Measurements from ENCODE around the gene TROAP. TPM values are rescaled to one million over a fixed set of nuclear protein-coding genes. Genes with fewer than 3 reads are reported as not detected.

The TROAP gene
- total RNA-seq, 1 donor from 2014 or later, result 0.66 TPM

DNA sequence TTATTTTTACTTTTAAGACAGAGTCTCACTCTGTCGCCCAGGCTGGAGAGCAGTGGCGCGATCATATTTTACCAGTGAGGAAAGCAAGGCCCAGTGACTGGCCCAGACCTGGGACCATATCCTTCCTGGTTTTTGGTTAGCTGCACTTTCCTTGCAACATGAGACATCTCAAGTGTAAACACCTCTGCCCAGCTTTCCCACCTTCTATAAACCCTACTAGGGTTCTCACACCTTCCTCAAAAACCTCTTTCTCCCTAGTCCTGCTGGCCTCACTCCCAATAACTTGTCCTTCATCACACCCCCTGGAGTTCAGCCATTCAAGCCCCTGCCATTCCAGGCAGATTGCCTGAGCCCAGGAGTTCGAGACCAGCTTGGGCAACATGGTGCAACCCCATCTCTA lies 38.4 kb upstream of the TROAP start:
- DNase-seq, result no peak
- no peaks in the 10 kb centered on the region for H3K9me3 ChIP-seq (replicated peaks)
- no peaks in the 10 kb centered on the region for H3K4me1 ChIP-seq
- H3K36me3 ChIP-seq, result no peaks in the 10 kb centered on the region
- H3K27me3 ChIP-seq (ENCODE audit: low read depth), result peaks cover 59% of the 10 kb centered on the region
- TF ChIP-seq, protein P1, sequence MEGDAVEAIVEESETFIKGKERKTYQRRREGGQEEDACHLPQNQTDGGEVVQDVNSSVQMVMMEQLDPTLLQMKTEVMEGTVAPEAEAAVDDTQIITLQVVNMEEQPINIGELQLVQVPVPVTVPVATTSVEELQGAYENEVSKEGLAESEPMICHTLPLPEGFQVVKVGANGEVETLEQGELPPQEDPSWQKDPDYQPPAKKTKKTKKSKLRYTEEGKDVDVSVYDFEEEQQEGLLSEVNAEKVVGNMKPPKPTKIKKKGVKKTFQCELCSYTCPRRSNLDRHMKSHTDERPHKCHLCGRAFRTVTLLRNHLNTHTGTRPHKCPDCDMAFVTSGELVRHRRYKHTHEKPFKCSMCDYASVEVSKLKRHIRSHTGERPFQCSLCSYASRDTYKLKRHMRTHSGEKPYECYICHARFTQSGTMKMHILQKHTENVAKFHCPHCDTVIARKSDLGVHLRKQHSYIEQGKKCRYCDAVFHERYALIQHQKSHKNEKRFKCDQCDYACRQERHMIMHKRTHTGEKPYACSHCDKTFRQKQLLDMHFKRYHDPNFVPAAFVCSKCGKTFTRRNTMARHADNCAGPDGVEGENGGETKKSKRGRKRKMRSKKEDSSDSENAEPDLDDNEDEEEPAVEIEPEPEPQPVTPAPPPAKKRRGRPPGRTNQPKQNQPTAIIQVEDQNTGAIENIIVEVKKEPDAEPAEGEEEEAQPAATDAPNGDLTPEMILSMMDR (IDR thresholded peaks at IDR 0.05; ENCODE audit: borderline replicate concordance), result no peak
- intact Hi-C loops (cut with micrococcal nuclease), result no loop called here
- H3K4me3 ChIP-seq, result no peak overlapping the region
- H3K27ac ChIP-seq (replicated peaks), result no peak overlapping the region

DNA sequence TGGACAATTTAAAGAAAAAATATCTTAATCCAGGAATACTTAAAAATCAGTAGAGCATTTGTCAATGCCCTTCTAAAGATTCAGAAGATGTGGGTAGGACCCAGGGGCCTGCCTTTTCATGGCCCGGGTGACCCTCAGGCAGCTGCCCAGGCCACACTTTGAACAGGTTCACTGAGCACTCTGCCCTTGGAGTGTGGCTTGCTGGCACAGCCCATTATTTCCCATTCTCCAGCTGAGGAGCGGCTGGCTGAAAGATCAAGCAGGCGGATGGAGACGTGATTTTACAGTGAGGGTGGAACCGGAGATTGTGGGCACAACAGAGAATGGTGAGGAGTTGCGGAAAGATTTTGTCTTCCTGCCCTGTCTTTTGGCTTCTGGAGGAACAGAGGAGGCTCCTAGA lies 35.2 kb upstream of the TROAP start:
- Histone ChIP-seq H3K4me3 (no peak overlapping the region), H3K4me1 (peaks cover 1% of the 10 kb centered on the region), H3K27me3 (ENCODE audit: low read depth) (peaks cover 67% of the 10 kb centered on the region), H3K36me3 (no peaks in the 10 kb centered on the region), H3K27ac (replicated peaks) (no peak overlapping the region), H3K9me3 (replicated peaks) (no peaks in the 10 kb centered on the region)
- TF ChIP-seq, protein P1 (IDR thresholded peaks at IDR 0.05; ENCODE audit: borderline replicate concordance), result no peak
- DNase-seq, result no peak
- intact Hi-C loops (cut with micrococcal nuclease), result no loop called here

DNA sequence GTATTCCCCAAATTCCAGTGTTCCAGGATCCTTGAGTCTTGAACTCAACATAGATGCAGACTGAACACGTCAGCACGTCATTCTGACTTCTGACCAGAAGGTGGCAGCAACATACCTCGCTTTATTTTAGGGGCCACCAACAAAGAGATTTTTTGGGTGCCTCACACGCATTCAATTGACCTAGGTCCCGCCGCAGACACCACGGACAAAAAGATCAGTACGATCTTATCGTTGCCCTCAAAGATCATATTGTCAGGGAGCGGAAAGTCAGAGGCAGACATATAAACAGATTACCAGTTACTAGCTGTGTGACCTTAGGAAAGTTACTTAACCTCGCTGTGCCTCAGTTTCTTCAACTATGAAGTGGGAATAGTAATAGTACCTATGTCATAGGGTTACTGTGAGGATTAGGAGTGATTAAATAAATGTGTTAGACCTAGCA lies 34.6 kb upstream of the TROAP start:
- Histone ChIP-seq H3K27ac (replicated peaks) (no peak overlapping the region), H3K4me3 (no peak overlapping the region), H3K9me3 (replicated peaks) (no peaks in the 10 kb centered on the region), H3K4me1 (peaks cover 7% of the 10 kb centered on the region), H3K36me3 (no peaks in the 10 kb centered on the region), H3K27me3 (ENCODE audit: low read depth) (peaks cover 66% of the 10 kb centered on the region)
- TF ChIP-seq, protein P1 (IDR thresholded peaks at IDR 0.05; ENCODE audit: borderline replicate concordance), result peak; percentile 87
- intact Hi-C loops (cut with micrococcal nuclease), result no loop called here
- no peak for DNase-seq

DNA sequence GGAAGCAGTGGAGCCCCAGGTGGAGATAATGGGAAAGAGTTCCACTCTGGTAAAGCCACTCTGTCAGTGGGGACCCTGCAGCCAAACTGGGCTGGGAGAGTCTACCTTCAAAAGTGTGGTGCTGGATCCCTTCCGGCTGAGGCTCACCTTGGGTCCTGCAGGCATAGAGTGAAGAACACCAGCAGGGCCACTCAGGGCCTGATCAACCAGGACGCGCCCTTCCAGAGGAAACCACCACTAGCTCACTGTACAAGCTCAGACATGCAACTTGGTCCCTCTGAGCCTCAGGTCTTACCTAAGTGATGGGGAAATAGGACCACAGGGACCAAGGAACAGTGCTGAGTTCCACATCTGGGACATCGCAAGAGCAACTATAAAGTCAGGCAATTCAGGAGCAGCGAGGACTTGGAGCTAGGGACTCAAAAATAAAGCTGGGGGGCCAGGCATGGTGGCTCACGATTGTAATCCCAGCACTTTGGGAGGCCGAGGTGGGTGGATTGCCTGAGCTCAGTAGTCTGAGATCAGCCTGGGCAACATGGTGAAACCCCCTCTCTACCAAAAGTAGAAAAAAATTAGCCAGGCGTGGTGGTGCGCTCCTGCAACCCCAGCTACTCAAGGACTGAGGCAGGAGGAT lies 34.0 kb upstream of the TROAP start:
- Histone ChIP-seq H3K27me3 (ENCODE audit: low read depth) (peaks cover 65% of the 10 kb centered on the region), H3K4me1 (peaks cover 11% of the 10 kb centered on the region), H3K27ac (replicated peaks) (no peak overlapping the region), H3K9me3 (replicated peaks) (no peaks in the 10 kb centered on the region), H3K36me3 (no peaks in the 10 kb centered on the region), H3K4me3 (no peak overlapping the region)
- TF ChIP-seq, protein P1 (IDR thresholded peaks at IDR 0.05; ENCODE audit: borderline replicate concordance), result no peak
- no peak for DNase-seq
- intact Hi-C loops (cut with micrococcal nuclease), result no loop called here

DNA sequence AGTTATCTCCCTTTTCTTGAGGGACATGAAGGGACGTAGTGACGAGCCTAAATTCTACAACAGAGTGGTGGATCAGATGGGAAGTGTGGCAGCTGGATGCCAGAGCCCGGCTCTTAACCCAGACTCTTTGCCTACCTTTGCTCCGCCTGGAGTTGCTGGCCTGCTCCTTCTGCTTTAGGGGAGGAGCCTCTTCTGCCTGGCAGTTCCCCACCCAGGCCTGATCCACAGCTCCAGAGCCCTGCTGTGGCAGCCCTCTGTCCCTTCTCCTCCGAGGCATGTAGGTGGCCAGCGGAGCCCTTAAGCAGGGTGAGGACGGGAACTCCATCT lies 30.4 kb upstream of the TROAP start:
- no peaks in the 10 kb centered on the region for H3K9me3 ChIP-seq (replicated peaks)
- intact Hi-C loops (cut with micrococcal nuclease), result no loop called here
- no peak for DNase-seq
- H3K27me3 ChIP-seq (ENCODE audit: low read depth), result peaks cover 65% of the 10 kb centered on the region
- peak overlapping the region; percentile 17 for H3K27ac ChIP-seq (replicated peaks)
- H3K4me3 ChIP-seq, result peak overlapping the region; percentile 22
- H3K36me3 ChIP-seq, result no peaks in the 10 kb centered on the region
- peaks cover 38% of the 10 kb centered on the region for H3K4me1 ChIP-seq
- TF ChIP-seq, protein P1 (IDR thresholded peaks at IDR 0.05; ENCODE audit: borderline replicate concordance), result no peak

Measured in left ventricle myocardium inferior (tissue), 1 donor.